Neural progenitor cell (in vitro differentiated cells): ENCODE measurements around the gene HSPB3.

Source experiments
- EZH2 ChIP-seq: fragments of 200-600 bp; sonication (generic); IDR thresholded peaks from 2 replicates; pipeline ENCODE4 v1.6.1; 2017; ENCODE audit warnings: antibody characterized with exemption, mild to moderate bottlenecking, moderate library complexity
- EZH2phosphoT487 ChIP-seq: fragments of 200-600 bp; sonication (generic); IDR thresholded peaks from 2 replicates; pipeline ENCODE4 v1.6.1; 2017; ENCODE audit warnings: antibody characterized with exemption
- TF ChIP-seq, protein P1 (sequence below): fragments of 200-600 bp; sonication (generic); IDR thresholded peaks from 2 replicates; pipeline ENCODE4 v1.5.1; 2017; ENCODE audit warnings: antibody characterized with exemption, mild to moderate bottlenecking

DNA sequence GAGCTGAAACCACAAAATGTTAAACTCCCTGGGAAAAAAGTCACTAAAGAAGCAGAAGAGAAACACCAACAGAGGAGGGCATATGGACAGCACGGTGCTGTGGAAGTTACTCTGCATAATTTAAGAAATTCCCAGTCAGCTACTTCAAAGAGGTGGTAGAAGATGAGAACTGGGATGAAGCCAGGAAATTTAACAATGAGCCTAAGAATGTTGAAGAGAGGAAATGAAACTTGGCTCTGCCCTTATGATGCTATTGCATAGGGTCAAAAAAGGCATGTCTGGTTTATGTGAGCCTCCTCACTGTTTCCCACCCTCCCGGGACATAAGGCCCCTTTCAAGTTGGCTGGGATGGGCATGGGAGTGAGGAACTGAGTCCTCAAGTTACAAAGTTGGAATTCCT lies 36.7 kb downstream of the HSPB3 start:
- TF ChIP-seq EZH2phosphoT487, result no peak
- TF ChIP-seq, protein P1, sequence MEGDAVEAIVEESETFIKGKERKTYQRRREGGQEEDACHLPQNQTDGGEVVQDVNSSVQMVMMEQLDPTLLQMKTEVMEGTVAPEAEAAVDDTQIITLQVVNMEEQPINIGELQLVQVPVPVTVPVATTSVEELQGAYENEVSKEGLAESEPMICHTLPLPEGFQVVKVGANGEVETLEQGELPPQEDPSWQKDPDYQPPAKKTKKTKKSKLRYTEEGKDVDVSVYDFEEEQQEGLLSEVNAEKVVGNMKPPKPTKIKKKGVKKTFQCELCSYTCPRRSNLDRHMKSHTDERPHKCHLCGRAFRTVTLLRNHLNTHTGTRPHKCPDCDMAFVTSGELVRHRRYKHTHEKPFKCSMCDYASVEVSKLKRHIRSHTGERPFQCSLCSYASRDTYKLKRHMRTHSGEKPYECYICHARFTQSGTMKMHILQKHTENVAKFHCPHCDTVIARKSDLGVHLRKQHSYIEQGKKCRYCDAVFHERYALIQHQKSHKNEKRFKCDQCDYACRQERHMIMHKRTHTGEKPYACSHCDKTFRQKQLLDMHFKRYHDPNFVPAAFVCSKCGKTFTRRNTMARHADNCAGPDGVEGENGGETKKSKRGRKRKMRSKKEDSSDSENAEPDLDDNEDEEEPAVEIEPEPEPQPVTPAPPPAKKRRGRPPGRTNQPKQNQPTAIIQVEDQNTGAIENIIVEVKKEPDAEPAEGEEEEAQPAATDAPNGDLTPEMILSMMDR, result no peak
- TF ChIP-seq EZH2, result no peak
